Esophagus squamous epithelium (tissue), 4 donors: ENCODE results near the gene NEB.

ENCODE experiments used
- POLR2A ChIP-seq, 4 donors: fragments of 450-650 bp; IDR thresholded peaks; one replicate each; pipeline ENCODE4 v1.6.1; 2017; ENCODE audit warnings: antibody characterized with exemption in 4 of 4, mild to moderate bottlenecking in 4 of 4, moderate library complexity in 3 of 4
- TF ChIP-seq, protein P1 (sequence below), 6 experiments: fragments of 450-650 bp in 4 of 6; fragments of 200-600 bp in 2 of 6; sonication (generic) in 2 of 6; IDR thresholded peaks; one replicate each; pipeline ENCODE4 v1.5.1; 2016 to 2019; ENCODE audit warnings: antibody characterized with exemption in 6 of 6, mild to moderate bottlenecking in 4 of 6, moderate library complexity in 4 of 6

DNA sequence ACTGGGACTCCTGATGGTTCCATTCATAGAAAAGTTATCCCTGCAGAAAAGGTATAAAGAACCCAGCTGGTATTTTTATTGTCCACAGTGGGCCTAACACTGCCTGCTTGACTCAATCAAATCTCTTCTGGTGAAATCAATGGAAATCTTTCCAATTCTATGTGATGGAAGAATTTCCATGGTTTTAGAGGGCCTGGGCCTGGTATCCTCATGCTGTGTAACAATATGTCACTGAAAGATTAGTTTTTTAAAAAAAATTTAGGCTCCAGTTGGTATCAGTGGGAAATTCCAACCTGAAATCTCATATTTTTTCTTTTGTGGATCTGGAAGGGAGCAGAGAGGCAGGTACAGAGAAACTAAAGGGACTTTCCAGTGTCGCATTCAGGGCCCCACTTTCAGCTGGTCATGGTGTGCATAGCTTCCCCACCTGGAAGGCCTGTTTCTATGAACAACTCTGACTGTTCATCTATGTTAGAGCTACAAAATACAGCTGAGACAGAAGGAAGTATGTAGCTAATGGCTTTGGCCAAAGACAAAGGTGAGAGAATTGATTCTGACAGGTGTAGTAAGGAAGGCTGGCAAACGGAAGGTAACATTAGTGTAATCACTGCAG is 20.9 kb downstream of the NEB start:
- TF ChIP-seq, protein P1, sequence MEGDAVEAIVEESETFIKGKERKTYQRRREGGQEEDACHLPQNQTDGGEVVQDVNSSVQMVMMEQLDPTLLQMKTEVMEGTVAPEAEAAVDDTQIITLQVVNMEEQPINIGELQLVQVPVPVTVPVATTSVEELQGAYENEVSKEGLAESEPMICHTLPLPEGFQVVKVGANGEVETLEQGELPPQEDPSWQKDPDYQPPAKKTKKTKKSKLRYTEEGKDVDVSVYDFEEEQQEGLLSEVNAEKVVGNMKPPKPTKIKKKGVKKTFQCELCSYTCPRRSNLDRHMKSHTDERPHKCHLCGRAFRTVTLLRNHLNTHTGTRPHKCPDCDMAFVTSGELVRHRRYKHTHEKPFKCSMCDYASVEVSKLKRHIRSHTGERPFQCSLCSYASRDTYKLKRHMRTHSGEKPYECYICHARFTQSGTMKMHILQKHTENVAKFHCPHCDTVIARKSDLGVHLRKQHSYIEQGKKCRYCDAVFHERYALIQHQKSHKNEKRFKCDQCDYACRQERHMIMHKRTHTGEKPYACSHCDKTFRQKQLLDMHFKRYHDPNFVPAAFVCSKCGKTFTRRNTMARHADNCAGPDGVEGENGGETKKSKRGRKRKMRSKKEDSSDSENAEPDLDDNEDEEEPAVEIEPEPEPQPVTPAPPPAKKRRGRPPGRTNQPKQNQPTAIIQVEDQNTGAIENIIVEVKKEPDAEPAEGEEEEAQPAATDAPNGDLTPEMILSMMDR (IDR thresholded peaks at IDR 0.05): no peak
- TF ChIP-seq POLR2A (IDR thresholded peaks at IDR 0.05): no peak
